Activated CD4-positive, alpha-beta T cell treated with anti-CD3 and anti-CD28 coated beads for 36 hours (primary cell): ENCODE measurements around the gene ACOT2. TPM values are rescaled to one million over a fixed set of nuclear protein-coding genes. Genes with fewer than 3 reads are reported as not detected.
A peak's percentile ranks its signal among the peaks of the same experiment; 100 is the strongest.
"Not testable (repeated sequence)": the region's sequence is repeated elsewhere in the genome, so short reads cannot be mapped to it uniquely, and the experiment has no call there.

Experiments
- ATAC-seq: fragments of 200-7000 bp; cut with Tn5 transposase; one replicate; pipeline ENCODE4 v1.10.0; 2021; ENCODE audit warnings: mild to moderate bottlenecking, moderate library complexity
- CTCF ChIA-PET: fragments of 350-600 bp; sonication (Branson Sonifier 250); formaldehyde crosslinking; loops from one replicate; lab custom pipeline; 2021; ENCODE audit warnings: antibody characterized with exemption; lab: Charles Lee
- POLR2A ChIA-PET: fragments of 350-600 bp; sonication (Branson Sonifier 250); formaldehyde crosslinking; loops from one replicate; lab custom pipeline; 2021; ENCODE audit warnings: antibody characterized with exemption, inconsistent platforms; lab: Charles Lee
- DNase-seq: peaks from one replicate; pipeline ENCODE4 v3.0.0-alpha.2; 2020
- H3K27ac Mint-ChIP-seq: one replicate; pipeline ENCODE4 v1.8.0; 2021; ENCODE audit warnings: mixed read lengths
- H3K27me3 Mint-ChIP-seq: one replicate; pipeline ENCODE4 v1.8.0; 2021; ENCODE audit warnings: mixed read lengths
- H3K36me3 Mint-ChIP-seq: one replicate; pipeline ENCODE4 v1.8.0; 2021; ENCODE audit warnings: low read depth, mixed read lengths
- H3K4me1 Mint-ChIP-seq: one replicate; pipeline ENCODE4 v1.8.0; 2021; ENCODE audit warnings: mixed read lengths
- H3K4me3 Mint-ChIP-seq: one replicate; pipeline ENCODE4 v1.8.0; 2021; ENCODE audit warnings: mild to moderate bottlenecking, moderate library complexity, mixed read lengths
- H3K9me3 Mint-ChIP-seq: one replicate; pipeline ENCODE4 v1.8.0; 2021; ENCODE audit warnings: low read depth, mixed read lengths
- intact Hi-C, 2 experiments: fragments of 100-400 bp; cut with DNase I in 1 of 2; cut with micrococcal nuclease in 1 of 2; formaldehyde crosslinking; loops; one replicate each; pipeline versions ENCODE4 v1.14.2 to v1.15.1; 2022 to 2024; cut with DNase I, micrococcal nuclease
- total RNA-seq, 2 experiments: library from RNA; stranded (reverse); gene quantifications; one replicate each; pipeline ENCODE4 v1.2.3, GENCODE V29; 2021

The ACOT2 gene, protein sequence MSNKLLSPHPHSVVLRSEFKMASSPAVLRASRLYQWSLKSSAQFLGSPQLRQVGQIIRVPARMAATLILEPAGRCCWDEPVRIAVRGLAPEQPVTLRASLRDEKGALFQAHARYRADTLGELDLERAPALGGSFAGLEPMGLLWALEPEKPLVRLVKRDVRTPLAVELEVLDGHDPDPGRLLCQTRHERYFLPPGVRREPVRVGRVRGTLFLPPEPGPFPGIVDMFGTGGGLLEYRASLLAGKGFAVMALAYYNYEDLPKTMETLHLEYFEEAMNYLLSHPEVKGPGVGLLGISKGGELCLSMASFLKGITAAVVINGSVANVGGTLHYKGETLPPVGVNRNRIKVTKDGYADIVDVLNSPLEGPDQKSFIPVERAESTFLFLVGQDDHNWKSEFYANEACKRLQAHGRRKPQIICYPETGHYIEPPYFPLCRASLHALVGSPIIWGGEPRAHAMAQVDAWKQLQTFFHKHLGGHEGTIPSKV
- total RNA-seq: 1 to 10 TPM; 2.8 to 5.0 TPM

DNA sequence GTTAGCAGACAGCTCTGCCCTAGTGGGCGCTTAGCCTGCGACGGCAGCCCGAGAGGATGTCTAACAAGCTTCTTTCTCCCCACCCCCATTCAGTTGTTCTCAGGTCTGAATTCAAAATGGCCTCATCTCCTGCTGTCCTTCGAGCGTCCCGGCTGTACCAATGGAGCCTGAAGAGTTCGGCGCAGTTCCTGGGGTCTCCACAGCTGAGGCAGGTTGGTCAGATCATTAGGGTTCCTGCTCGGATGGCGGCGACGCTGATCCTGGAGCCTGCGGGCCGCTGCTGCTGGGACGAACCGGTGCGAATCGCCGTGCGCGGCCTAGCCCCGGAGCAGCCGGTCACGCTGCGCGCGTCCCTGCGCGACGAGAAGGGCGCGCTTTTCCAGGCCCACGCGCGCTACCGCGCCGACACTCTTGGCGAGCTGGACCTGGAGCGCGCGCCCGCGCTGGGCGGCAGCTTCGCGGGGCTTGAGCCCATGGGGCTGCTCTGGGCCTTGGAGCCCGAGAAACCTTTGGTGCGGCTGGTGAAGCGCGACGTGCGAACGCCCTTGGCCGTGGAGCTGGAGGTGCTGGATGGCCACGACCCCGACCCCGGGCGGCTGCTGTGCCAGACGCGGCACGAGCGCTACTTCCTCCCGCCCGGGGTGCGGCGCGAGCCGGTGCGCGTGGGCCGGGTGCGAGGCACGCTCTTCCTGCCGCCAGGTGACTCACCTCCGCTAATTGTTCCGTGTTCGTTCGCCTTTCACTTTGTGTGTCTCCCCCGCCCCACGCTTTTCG is at the start of gene ACOT2:
ACOT2 (plus strand) TSS at position 29 of the 774 bp plus-strand sequence; CDS start at position 57, 28 bp downstream.
- intact Hi-C loops: loop anchor here (1.0 to 10.0 kb wide), 9 partner anchors 23 to 433 kb away; partner anchors contain the start of genes ACOT6 (in 1 of the 2), DNAL1 (in 1 of the 2), PSEN1 (in 1 of the 2) and RIOX1 (in 1 of the 2)
- DNase-seq (peak; percentile 93), ATAC-seq (peak; percentile 73)
- H3K27ac Mint-ChIP-seq: peak within 1 kb of the TSS; percentile 97
- H3K4me3 Mint-ChIP-seq: peak within 1 kb of the TSS; percentile 95
- H3K9me3 Mint-ChIP-seq, H3K27me3 Mint-ChIP-seq: not testable (repeated sequence)
- ChIA-PET POLR2A (interaction anchor here (0.5 to 1.0 kb wide), 7 partner anchors 21 to 433 kb away, joined by 3 to 5 read pairs (median 3); partner anchors contain the start of genes ACOT4, DNAL1 and PSEN1), CTCF (interaction anchor here (0.6 to 2.0 kb wide), 18 partner anchors 10 to 602 kb away, joined by 3 to 12 read pairs (median 4); partner anchors contain the start of genes ACOT6, RBM25 and RIOX1)
- H3K36me3 Mint-ChIP-seq: peaks cover 45% of the 10 kb centered on the region
- H3K4me1 Mint-ChIP-seq: peaks cover 49% of the 10 kb centered on the region

DNA sequence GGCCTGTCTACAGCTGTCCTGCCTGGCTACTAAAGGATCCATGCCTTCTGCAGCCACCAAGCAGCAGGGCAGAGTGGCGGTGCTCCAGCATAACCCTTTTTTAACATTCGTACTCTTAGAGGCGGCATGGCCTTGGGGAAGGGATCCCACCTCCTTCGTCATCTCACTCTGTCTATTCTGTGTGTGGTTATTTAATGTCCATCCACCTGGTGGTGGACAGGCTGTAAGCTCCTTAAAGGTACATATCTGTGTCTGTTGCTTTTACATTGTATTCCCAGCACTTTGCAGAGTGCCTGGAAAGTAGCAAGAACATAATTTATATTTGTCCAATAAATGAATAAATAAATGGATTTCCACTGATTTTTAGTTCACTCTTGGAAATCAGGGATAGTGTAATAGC is 47.8 kb upstream of the ACOT2 start:
- no peak overlapping the region for H3K4me3 Mint-ChIP-seq
- H3K36me3 Mint-ChIP-seq: no peaks in the 10 kb centered on the region
- H3K27me3 Mint-ChIP-seq: no peaks in the 10 kb centered on the region
- H3K4me1 Mint-ChIP-seq: no peaks in the 10 kb centered on the region
- ATAC-seq: no peak
- intact Hi-C loops: no loop called here
- DNase-seq: no peak
- no peaks in the 10 kb centered on the region for H3K9me3 Mint-ChIP-seq
- no peak overlapping the region for H3K27ac Mint-ChIP-seq
- ChIA-PET POLR2A (no interaction called here), CTCF (interaction anchor here (1.2 to 3.4 kb wide), 2 partner anchors 10 to 21 kb away, joined by 4 to 14 read pairs; no protein-coding TSS in a partner anchor)

- ATAC-seq (no peak), DNase-seq (no peak)
- ChIA-PET CTCF (interaction anchor here (1.0 to 1.7 kb wide), 2 partner anchors 15 to 40 kb away, joined by 3 read pairs; no protein-coding TSS in a partner anchor), POLR2A (interaction anchor here (0.7 kb wide), 3 partner anchors 34 to 713 kb away, joined by 3 to 5 read pairs (median 3); partner anchors contain the start of gene RIOX1)
- Mint-ChIP-seq H3K27ac (no peak overlapping the region), H3K4me1 (no peaks in the 10 kb centered on the region), H3K36me3 (no peaks in the 10 kb centered on the region), H3K27me3 (no peaks in the 10 kb centered on the region), H3K4me3 (no peak overlapping the region), H3K9me3 (no peaks in the 10 kb centered on the region)
- intact Hi-C loops: no loop called here
Observed at GRCh38 chr14:73524493-73524892, 44.5 kb upstream of the ACOT2 start.

GRCh38 chr14:73526036-73526984 is 42.7 kb upstream of the ACOT2 start:
- POLR2A ChIA-PET: no interaction called here
- H3K4me1 Mint-ChIP-seq: no peaks in the 10 kb centered on the region
- CTCF ChIA-PET: interaction anchor here (1.3 kb wide), 1 partner anchor 17 kb away, joined by 4 read pairs; no protein-coding TSS in a partner anchor
- no peak overlapping the region for H3K27ac Mint-ChIP-seq
- H3K36me3 Mint-ChIP-seq: no peaks in the 10 kb centered on the region
- ATAC-seq (no peak), DNase-seq (no peak)
- intact Hi-C loops: no loop called here
- no peaks in the 10 kb centered on the region for H3K9me3 Mint-ChIP-seq
- H3K27me3 Mint-ChIP-seq: no peaks in the 10 kb centered on the region
- no peak overlapping the region for H3K4me3 Mint-ChIP-seq

DNA sequence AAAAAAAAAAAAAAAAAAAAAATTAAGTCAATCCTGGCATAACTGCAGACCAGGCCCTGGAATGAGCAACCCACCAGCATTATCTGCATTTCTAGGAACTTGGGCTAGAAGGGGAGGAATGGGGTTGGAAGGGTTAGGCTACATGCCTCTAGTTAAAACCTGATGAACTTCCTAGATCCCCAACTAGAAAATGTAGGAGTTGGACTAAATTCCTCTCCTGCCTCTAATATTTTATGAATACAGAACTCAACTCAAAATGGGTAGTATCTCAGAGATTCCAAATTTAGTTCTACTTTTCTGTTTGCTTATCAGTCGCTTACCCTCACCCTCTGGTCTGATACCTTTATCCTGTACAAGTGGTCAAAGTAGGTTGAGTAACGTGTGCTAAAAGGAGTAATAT is 39.7 kb upstream of the ACOT2 start:
- ATAC-seq, H3K27me3 Mint-ChIP-seq, POLR2A ChIA-PET, H3K27ac Mint-ChIP-seq, DNase-seq, H3K4me3 Mint-ChIP-seq, H3K9me3 Mint-ChIP-seq, H3K36me3 Mint-ChIP-seq, H3K4me1 Mint-ChIP-seq, intact Hi-C loops: not testable (repeated sequence)
- CTCF ChIA-PET: interaction anchor here (0.6 kb wide), 1 partner anchor 20 kb away, joined by 3 read pairs; no protein-coding TSS in a partner anchor

GRCh38 chr14:73531971-73532370 is 37.0 kb upstream of the ACOT2 start:
- H3K36me3 Mint-ChIP-seq, H3K4me3 Mint-ChIP-seq, CTCF ChIA-PET, ATAC-seq, H3K27ac Mint-ChIP-seq, POLR2A ChIA-PET, H3K9me3 Mint-ChIP-seq, H3K4me1 Mint-ChIP-seq, DNase-seq, intact Hi-C loops, H3K27me3 Mint-ChIP-seq: not testable (repeated sequence)

DNA sequence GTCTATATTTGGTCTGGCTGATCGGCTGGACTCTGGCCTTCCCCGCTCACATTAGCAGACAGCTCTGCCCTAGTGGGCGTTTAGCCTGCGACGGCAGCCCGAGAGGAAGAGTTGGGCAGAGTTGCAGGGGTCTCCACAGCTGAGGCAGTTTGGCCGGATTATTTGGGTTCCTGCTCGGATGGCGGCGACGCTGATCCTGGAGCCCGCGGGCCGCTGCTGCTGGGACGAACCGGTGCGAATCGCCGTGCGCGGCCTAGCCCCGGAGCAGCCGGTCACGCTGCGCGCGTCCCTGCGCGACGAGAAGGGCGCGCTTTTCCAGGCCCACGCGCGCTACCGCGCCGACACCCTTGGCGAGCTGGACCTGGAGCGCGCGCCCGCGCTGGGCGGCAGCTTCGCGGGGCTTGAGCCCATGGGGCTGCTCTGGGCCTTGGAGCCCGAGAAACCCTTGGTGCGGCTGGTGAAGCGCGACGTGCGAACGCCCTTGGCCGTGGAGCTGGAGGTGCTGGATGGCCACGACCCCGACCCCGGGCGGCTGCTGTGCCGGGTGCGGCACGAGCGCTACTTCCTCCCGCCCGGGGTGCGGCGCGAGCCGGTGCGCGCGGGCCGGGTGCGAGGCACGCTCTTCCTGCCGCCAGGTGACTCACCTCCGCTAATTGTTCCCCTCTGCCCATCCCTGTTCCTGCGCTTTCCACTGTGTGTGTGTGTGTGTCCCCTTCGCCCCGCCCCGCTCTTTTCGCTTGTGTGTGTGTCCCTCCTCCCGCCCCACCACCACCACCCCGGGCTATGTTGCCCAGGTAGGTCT is 31.6 kb upstream of the ACOT2 start:
- H3K9me3 Mint-ChIP-seq, H3K27me3 Mint-ChIP-seq, intact Hi-C loops, H3K4me3 Mint-ChIP-seq, H3K36me3 Mint-ChIP-seq, POLR2A ChIA-PET, H3K4me1 Mint-ChIP-seq, ATAC-seq, H3K27ac Mint-ChIP-seq, DNase-seq, CTCF ChIA-PET: not testable (repeated sequence)

GRCh38 chr14:73539017-73539416 is 30.0 kb upstream of the ACOT2 start:
- H3K4me3 Mint-ChIP-seq, H3K36me3 Mint-ChIP-seq, DNase-seq, H3K27ac Mint-ChIP-seq, H3K9me3 Mint-ChIP-seq, CTCF ChIA-PET, H3K4me1 Mint-ChIP-seq, POLR2A ChIA-PET, intact Hi-C loops, H3K27me3 Mint-ChIP-seq: not testable (repeated sequence)
- peak; percentile 74 for ATAC-seq

GRCh38 chr14:73542961-73543360 is 26.1 kb upstream of the ACOT2 start:
- POLR2A ChIA-PET, H3K4me3 Mint-ChIP-seq, H3K4me1 Mint-ChIP-seq, H3K9me3 Mint-ChIP-seq, CTCF ChIA-PET, intact Hi-C loops, ATAC-seq, H3K27me3 Mint-ChIP-seq, H3K36me3 Mint-ChIP-seq, DNase-seq, H3K27ac Mint-ChIP-seq: not testable (repeated sequence)

- H3K4me1 Mint-ChIP-seq, DNase-seq, H3K4me3 Mint-ChIP-seq, H3K27ac Mint-ChIP-seq, intact Hi-C loops, POLR2A ChIA-PET, ATAC-seq, H3K9me3 Mint-ChIP-seq, CTCF ChIA-PET, H3K27me3 Mint-ChIP-seq, H3K36me3 Mint-ChIP-seq: not testable (repeated sequence)
Observed at GRCh38 chr14:73545353-73545752, 23.7 kb upstream of the ACOT2 start.
